GM10266 (cell line): ENCODE data around the gene WDR75.
"Not testable (repeated sequence)": the region's sequence is repeated elsewhere in the genome, so short reads cannot be mapped to it uniquely, and the experiment has no call there.

Experiments used
- DNase-seq: peaks from one replicate; pipeline ENCODE4 v3.0.0; 2012; ENCODE audit errors: extremely low spot score
- CTCF ChIP-seq: IDR thresholded peaks from 2 replicates; pipeline ENCODE4 v1.5.1; 2012; ENCODE audit warnings: mild to moderate bottlenecking, low read depth; ENCODE audit not compliant: control insufficient read depth, insufficient read depth; ENCODE audit errors: missing control alignments

Gene WDR75

GRCh38 chr2:189424961-189425360 is 16.3 kb upstream of the WDR75 start:
- no peak for DNase-seq
- TF ChIP-seq CTCF: no peak

GRCh38 chr2:189425676-189426075 is 15.6 kb upstream of the WDR75 start:
- no peak for DNase-seq
- no peak for TF ChIP-seq CTCF

- no peak for DNase-seq
- no peak for TF ChIP-seq CTCF
Measured at GRCh38 chr2:189426886-189427285, 14.4 kb upstream of the WDR75 start.

- DNase-seq: no peak
- no peak for TF ChIP-seq CTCF
Measured at GRCh38 chr2:189427872-189428271, 13.4 kb upstream of the WDR75 start.

GRCh38 chr2:189430448-189430847 is 10.8 kb upstream of the WDR75 start:
- DNase-seq: not testable (repeated sequence)

GRCh38 chr2:189435803-189436202 is 5.5 kb upstream of the WDR75 start:
- DNase-seq: not testable (repeated sequence)

- TF ChIP-seq CTCF: no peak
- no peak for DNase-seq
Measured at GRCh38 chr2:189437926-189438325, 3.3 kb upstream of the WDR75 start.

- no peak for TF ChIP-seq CTCF
- no peak for DNase-seq
Measured at GRCh38 chr2:189439342-189439741, 1.9 kb upstream of the WDR75 start.

GRCh38 chr2:189440644-189440946 is 679 bp upstream of the WDR75 start:
- TF ChIP-seq CTCF: no peak
- no peak for DNase-seq
